ENCODE results near the gene PTDSS2.

- no peak for TF ChIP-seq POLR2A (IDR thresholded peaks at IDR 0.05; ENCODE audit: extremely low read depth, insufficient read length)
- no peak for TF ChIP-seq CTCF (IDR thresholded peaks at IDR 0.05; ENCODE audit: low read depth, low read length)
- TF ChIP-seq MYC (IDR thresholded peaks at IDR 0.05; ENCODE audit: low read depth, low read length), result no peak
- TF ChIP-seq MAX (IDR thresholded peaks at IDR 0.05; ENCODE audit: low read depth, low read length), result no peak
Observed at GRCh38 chr11:488062-488461, 38.0 kb downstream of the PTDSS2 start.

Data from NB4 (cell line).